Trophoblast cell (in vitro differentiated cells and primary cell): Measurements from ENCODE around the gene DHX57.
"Not testable (repeated sequence)": the region's sequence is repeated elsewhere in the genome, so short reads cannot be mapped to it uniquely, and the experiment has no call there.

ENCODE experiments used
- DNase-seq, 2 donors: peaks; one replicate each; pipeline ENCODE4 v3.0.0-alpha.2; 2016
- H2AFZ ChIP-seq: 2 replicates; pipeline ENCODE4 v1.6.1; 2013; ENCODE audit warnings: low read length, moderate library complexity, mild to moderate bottlenecking; ENCODE audit not compliant: insufficient read depth, poor library complexity
- H2AK5ac ChIP-seq: 2 replicates; pipeline ENCODE4 v1.6.1; 2013; ENCODE audit warnings: mild to moderate bottlenecking, low read length
- H2BK120ac ChIP-seq: 2 replicates; pipeline ENCODE4 v1.6.1; 2013; ENCODE audit warnings: low read length, mild to moderate bottlenecking, moderate library complexity; ENCODE audit not compliant: insufficient read depth, poor library complexity
- H2BK12ac ChIP-seq: 2 replicates; pipeline ENCODE4 v1.6.1; 2013; ENCODE audit warnings: mild to moderate bottlenecking, low read length, moderate library complexity
- H2BK5ac ChIP-seq: 2 replicates; pipeline ENCODE4 v1.6.1; 2013; ENCODE audit warnings: low read length, low read depth, moderate library complexity, mild to moderate bottlenecking; ENCODE audit not compliant: poor library complexity
- H3K14ac ChIP-seq: 2 replicates; pipeline ENCODE4 v1.6.1; 2013; ENCODE audit warnings: mild to moderate bottlenecking, low read length
- H3K18ac ChIP-seq: 2 replicates; pipeline ENCODE4 v1.6.1; 2013; ENCODE audit warnings: mild to moderate bottlenecking, low read length
- H3K23ac ChIP-seq: 2 replicates; pipeline ENCODE4 v1.6.1; 2013; ENCODE audit warnings: low read length
- H3K27ac ChIP-seq: 2 replicates; pipeline ENCODE4 v1.5.1; 2013; ENCODE audit warnings: low read depth, mild to moderate bottlenecking, inconsistent platforms, low read length, moderate library complexity
- H3K27me3 ChIP-seq: 2 replicates; pipeline ENCODE4 v1.6.1; 2013; ENCODE audit warnings: inconsistent platforms, mild to moderate bottlenecking, low read length, moderate library complexity; ENCODE audit not compliant: insufficient read depth
- H3K36me3 ChIP-seq, 2 experiments: 1 replicate in 1 of 2; 2 replicates in 1 of 2; pipeline ENCODE4 v1.6.1; 2013; ENCODE audit warnings: low read length in 2 of 2, mild to moderate bottlenecking in 2 of 2, moderate library complexity in 1 of 2; ENCODE audit not compliant: insufficient read depth in 2 of 2, control insufficient read depth in 1 of 2
- H3K4ac ChIP-seq: 2 replicates; pipeline ENCODE4 v1.6.1; 2013; ENCODE audit warnings: low read depth, mild to moderate bottlenecking, low read length, moderate library complexity
- H3K4me1 ChIP-seq, 2 experiments: 1 replicate in 1 of 2; 2 replicates in 1 of 2; pipeline ENCODE4 v1.6.1; 2013; ENCODE audit warnings: low read length in 2 of 2, mild to moderate bottlenecking in 2 of 2, moderate library complexity in 1 of 2; ENCODE audit not compliant: insufficient read depth in 2 of 2, control insufficient read depth in 1 of 2
- H3K4me2 ChIP-seq: 2 replicates; pipeline ENCODE4 v1.6.1; 2013; ENCODE audit warnings: inconsistent platforms, mild to moderate bottlenecking, low read length, moderate library complexity
- H3K4me3 ChIP-seq: 2 replicates; pipeline ENCODE4 v1.5.1; 2013; ENCODE audit warnings: mild to moderate bottlenecking, low read depth, low read length, inconsistent platforms
- H3K79me1 ChIP-seq: one replicate; pipeline ENCODE4 v1.6.1; 2013; ENCODE audit warnings: low read length
- H3K79me2 ChIP-seq: 2 replicates; pipeline ENCODE4 v1.6.1; 2013; ENCODE audit warnings: low read length, mild to moderate bottlenecking; ENCODE audit not compliant: control insufficient read depth, insufficient read depth, poor library complexity
- H3K9ac ChIP-seq: 2 replicates; pipeline ENCODE4 v1.6.1; 2013; ENCODE audit warnings: mild to moderate bottlenecking, low read length
- H3K9me3 ChIP-seq: 2 replicates; pipeline ENCODE4 v1.6.1; 2013; ENCODE audit warnings: low read depth, mild to moderate bottlenecking, control low read depth, inconsistent platforms, low read length; ENCODE audit not compliant: insufficient read depth
- H4K12ac ChIP-seq: 2 replicates; pipeline ENCODE4 v1.6.1; 2013; ENCODE audit warnings: low read depth, mild to moderate bottlenecking, low read length, moderate library complexity
- H4K8ac ChIP-seq: 2 replicates; pipeline ENCODE4 v1.6.1; 2013; ENCODE audit warnings: low read depth, mild to moderate bottlenecking, low read length, moderate library complexity
- H4K91ac ChIP-seq: one replicate; pipeline ENCODE4 v1.6.1; 2013; ENCODE audit warnings: low read depth, mild to moderate bottlenecking, low read length, moderate library complexity
- WGBS: extraction: QIAGEN DNeasy Blood & Tissue Kit; methylation state at CpG from one replicate; pipeline ENCODE4 v1.1.7; 2013; ENCODE audit warnings: missing lambda C conversion rate; ENCODE audit not compliant: insufficient read length, insufficient coverage; ENCODE audit errors: extremely low coverage; 5-methylcytosine and 5-hydroxymethylcytosine counted together

The DHX57 gene

DNA sequence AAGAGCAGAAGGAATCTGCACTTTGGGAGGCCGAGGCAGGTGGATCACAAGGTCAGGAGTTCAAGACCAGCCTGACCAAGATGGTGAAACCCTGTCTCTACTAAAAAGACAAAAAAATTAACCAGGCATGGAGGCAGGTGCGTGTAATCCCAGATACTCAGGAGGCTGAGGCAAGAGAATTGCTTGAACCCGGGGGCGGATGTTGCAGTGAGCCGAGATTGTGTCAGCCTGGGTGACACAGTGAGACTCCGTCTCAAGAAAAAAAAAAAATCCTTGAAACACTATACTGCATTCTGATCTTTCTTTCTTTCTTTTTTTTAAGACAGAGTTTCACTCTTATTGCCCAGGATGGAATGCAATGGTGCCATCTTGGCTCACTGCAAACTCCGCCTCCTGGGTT is 80.7 kb downstream of the DHX57 start:
- not testable (repeated sequence) for DNase-seq, H2AK5ac ChIP-seq, H3K23ac ChIP-seq, H2AFZ ChIP-seq, H3K4me3 ChIP-seq, H3K9ac ChIP-seq, H3K9me3 ChIP-seq, H4K91ac ChIP-seq, H3K79me2 ChIP-seq, H3K27ac ChIP-seq, H3K36me3 ChIP-seq, H3K4me1 ChIP-seq, H3K14ac ChIP-seq, H3K79me1 ChIP-seq, H4K8ac ChIP-seq, H2BK5ac ChIP-seq, H2BK120ac ChIP-seq, H3K4ac ChIP-seq, H3K4me2 ChIP-seq, H4K12ac ChIP-seq, H3K27me3 ChIP-seq, H3K18ac ChIP-seq, H2BK12ac ChIP-seq
- WGBS, result no CpG with 5 or more reads among the region's 7 CpGs

GRCh38 chr2:38794235-38794946 is 81.3 kb downstream of the DHX57 start:
- peaks cover 3% of the 10 kb centered on the region for H3K79me1 ChIP-seq
- peaks cover 3 to 7% of the 10 kb centered on the region in 2 experiments for H3K4me1 ChIP-seq
- H2BK12ac ChIP-seq, result no peak overlapping the region
- H3K4me2 ChIP-seq, result no peak overlapping the region
- no peak overlapping the region for H3K23ac ChIP-seq
- H2AK5ac ChIP-seq, result no peak overlapping the region
- no peaks in the 10 kb centered on the region for H3K27me3 ChIP-seq
- H2BK120ac ChIP-seq, result no peak overlapping the region
- H4K91ac ChIP-seq, result no peak overlapping the region
- no peak for DNase-seq
- no peak overlapping the region for H3K27ac ChIP-seq
- no peaks in the 10 kb centered on the region for H3K79me2 ChIP-seq
- no CpG with 5 or more reads among the region's 7 CpGs for WGBS
- no peaks in the 10 kb centered on the region for H3K36me3 ChIP-seq
- H4K12ac ChIP-seq, result no peak overlapping the region
- H3K9ac ChIP-seq, result no peak overlapping the region
- no peak overlapping the region for H2AFZ ChIP-seq
- H3K18ac ChIP-seq, result no peak overlapping the region
- no peaks in the 10 kb centered on the region for H3K9me3 ChIP-seq
- no peak overlapping the region for H3K4ac ChIP-seq
- no peak overlapping the region for H2BK5ac ChIP-seq
- H3K14ac ChIP-seq, result no peak overlapping the region
- no peak overlapping the region for H3K4me3 ChIP-seq
- no peak overlapping the region for H4K8ac ChIP-seq

DNA sequence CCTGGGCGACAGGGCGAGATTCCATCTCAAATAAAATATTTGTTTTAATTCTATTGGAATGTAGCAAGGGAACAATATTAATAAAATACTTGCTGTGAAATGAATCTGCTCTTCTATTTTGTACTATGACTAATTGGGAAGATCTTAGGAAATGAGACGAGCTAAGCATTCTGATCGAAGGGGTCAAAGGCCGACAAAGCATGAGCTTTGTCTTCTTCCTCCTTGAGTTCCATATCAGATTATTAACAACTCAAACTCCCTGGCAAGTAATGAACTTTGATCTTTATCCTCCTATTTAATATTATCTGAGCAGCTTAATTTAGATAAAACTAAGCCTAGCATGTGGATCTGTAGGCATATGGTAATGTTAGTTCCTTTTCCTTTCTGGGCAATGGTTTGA is 82.2 kb downstream of the DHX57 start:
- Histone ChIP-seq H3K79me1 (peaks cover 3% of the 10 kb centered on the region), H2BK12ac (no peak overlapping the region), H2BK120ac (no peak overlapping the region), H2AFZ (no peak overlapping the region), H2BK5ac (no peak overlapping the region), H3K23ac (no peak overlapping the region), H3K79me2 (no peaks in the 10 kb centered on the region), H3K9me3 (no peaks in the 10 kb centered on the region), H3K4ac (no peak overlapping the region), H3K27ac (no peak overlapping the region), H3K4me3 (no peak overlapping the region), H3K18ac (no peak overlapping the region), H2AK5ac (no peak overlapping the region), H4K8ac (no peak overlapping the region), H3K14ac (no peak overlapping the region), H3K4me2 (no peak overlapping the region), H3K27me3 (no peaks in the 10 kb centered on the region), H3K9ac (no peak overlapping the region), H4K12ac (no peak overlapping the region), H3K36me3 (no peaks in the 10 kb centered on the region), H4K91ac (no peak overlapping the region), H3K4me1 (peaks cover 3 to 7% of the 10 kb centered on the region in 2 experiments)
- WGBS, result no CpG with 5 or more reads among the region's 5 CpGs
- peak in 1 of 2 donors; percentile 43 for DNase-seq

DNA sequence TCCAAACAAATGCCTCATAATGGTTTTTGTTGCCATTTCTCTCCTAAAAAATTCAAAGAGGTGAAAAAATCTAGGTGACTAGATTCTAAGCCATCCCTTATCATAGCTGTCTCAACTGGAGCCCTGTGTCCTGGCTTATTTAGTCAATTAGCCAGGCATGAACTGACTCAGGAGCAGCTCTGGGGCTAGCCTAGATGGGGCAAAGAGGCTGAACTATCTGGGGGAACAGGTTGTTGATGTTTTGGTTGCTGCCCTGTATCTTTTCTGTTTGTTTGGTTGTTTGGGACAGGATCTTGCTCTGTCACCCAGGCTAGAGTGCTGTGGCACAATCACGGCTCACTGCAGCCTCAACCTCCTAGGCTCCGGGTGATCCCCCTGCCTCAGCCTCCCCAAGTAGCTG is 83.0 kb downstream of the DHX57 start:
- Histone ChIP-seq H3K4ac (no peak overlapping the region), H3K27ac (no peak overlapping the region), H2BK120ac (no peak overlapping the region), H3K36me3 (no peaks in the 10 kb centered on the region), H3K18ac (no peak overlapping the region), H2BK12ac (no peak overlapping the region), H4K8ac (no peak overlapping the region), H3K4me1 (peaks cover 3% of the 10 kb centered on the region in 2 experiments), H2AFZ (no peak overlapping the region), H3K4me2 (no peak overlapping the region), H3K79me2 (no peaks in the 10 kb centered on the region), H2AK5ac (no peak overlapping the region), H3K9me3 (no peaks in the 10 kb centered on the region), H3K23ac (no peak overlapping the region), H3K4me3 (no peak overlapping the region), H4K12ac (no peak overlapping the region), H2BK5ac (no peak overlapping the region), H3K27me3 (no peaks in the 10 kb centered on the region), H4K91ac (no peak overlapping the region), H3K9ac (no peak overlapping the region), H3K79me1 (peaks cover 1% of the 10 kb centered on the region), H3K14ac (no peak overlapping the region)
- peak; percentile 88 to 95 for DNase-seq
- WGBS, result no CpG with 5 or more reads among the region's 2 CpGs
